HG02973 (cell line): Measurements from ENCODE around the gene CD300LF.

Experiments
- ATAC-seq: cut with Tn5 transposase; IDR thresholded peaks from one replicate; pipeline ENCODE4 v1.9.1; 2021; ENCODE audit warnings: moderate library complexity; ENCODE audit not compliant: unreplicated experiment

CD300LF gene

GRCh38 chr17:74746376-74746775 lies 33.7 kb upstream of the CD300LF start:
- ATAC-seq, result no peak

- ATAC-seq, result no peak
Observed at GRCh38 chr17:74745548-74746177, 32.9 kb upstream of the CD300LF start.

DNA sequence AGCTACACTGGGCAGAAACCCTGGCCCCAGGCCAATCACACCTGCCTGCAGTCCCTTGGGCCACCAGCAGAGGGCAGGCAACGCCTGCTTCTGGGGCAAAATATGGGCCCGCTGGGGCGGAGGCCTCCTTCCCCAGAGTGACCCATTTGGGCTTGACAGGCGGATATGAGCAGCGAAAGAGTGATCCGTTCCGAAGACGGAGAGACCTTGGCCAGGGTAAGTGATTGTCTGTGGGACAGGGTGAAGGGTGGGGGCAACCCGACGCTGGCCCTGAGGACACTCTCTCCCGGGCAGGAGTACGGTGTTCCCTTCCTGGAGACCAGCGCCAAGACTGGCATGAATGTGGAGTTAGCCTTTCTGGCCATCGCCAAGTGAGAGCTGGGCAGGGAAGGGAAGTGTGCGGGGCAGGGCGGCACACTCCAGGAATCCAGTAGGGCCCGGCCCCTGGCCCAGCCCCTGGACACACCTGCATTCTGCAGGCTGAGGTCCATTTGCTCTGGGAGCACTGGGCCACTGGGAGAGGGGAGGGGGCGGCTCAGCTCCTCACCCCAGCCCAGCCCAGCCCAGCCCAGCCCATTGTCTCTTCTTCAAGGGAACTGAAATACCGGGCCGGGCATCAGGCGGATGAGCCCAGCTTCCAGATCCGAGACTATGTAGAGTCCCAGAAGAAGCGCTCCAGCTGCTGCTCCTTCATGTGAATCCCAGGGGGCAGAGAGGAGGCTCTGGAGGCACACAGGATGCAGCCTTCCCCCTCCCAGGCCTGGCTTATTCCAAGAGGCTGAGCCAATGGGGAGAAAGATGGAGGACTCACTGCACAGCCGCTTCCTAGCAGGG lies 32.2 kb upstream of the CD300LF start:
- ATAC-seq, result no peak

DNA sequence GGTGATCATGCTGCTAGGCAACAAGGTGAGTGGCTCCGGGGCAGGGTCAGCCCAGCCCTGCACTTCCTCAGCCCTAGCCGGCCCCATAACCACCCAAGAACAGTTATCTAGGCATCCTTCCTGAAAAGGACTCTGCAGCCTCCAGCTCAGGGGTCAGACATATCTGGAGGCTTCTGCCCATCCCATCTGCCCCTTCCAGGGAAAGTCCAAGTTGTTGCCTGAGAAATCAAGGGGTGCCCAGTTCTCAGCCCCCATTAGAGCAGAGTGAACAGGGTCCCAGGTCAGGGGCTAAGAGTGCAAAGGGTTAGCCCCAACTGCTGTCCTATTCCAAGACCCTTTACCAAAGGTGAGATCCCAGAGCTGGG lies 31.6 kb upstream of the CD300LF start:
- ATAC-seq, result no peak

- no peak for ATAC-seq
Observed at GRCh38 chr17:74743755-74744154, 31.0 kb upstream of the CD300LF start.

DNA sequence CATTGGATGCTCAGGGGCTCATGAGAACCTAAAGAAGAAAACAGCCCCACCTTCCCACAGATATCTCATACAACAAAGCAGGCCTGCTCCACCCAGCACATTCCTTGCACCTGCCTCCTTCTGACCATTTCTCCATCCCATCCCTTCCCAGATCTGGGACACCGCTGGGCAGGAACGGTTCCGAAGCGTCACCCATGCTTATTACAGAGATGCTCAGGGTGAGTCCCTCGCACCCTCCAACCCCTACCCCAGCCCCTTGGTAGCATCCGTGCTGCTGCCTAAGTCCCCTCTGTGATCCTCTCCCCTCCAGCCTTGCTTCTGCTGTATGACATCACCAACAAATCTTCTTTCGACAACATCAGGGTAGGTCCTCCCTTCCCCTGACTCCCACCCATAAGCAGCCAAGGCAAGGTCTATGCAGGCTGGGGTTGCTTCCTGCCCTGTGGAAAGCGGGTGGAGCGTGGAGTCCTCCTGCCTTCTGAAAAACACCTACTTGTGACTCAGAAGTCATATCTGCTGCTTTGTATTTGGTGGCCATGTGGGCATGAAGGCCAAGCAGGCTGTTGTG lies 30.3 kb upstream of the CD300LF start:
- ATAC-seq, result no peak

GRCh38 chr17:74742153-74742515 lies 29.4 kb upstream of the CD300LF start:
- ATAC-seq, result no peak

- ATAC-seq, result no peak
Observed at GRCh38 chr17:74740641-74741387, 28.1 kb upstream of the CD300LF start.

GRCh38 chr17:74740173-74740572 lies 27.4 kb upstream of the CD300LF start:
- ATAC-seq, result no peak

DNA sequence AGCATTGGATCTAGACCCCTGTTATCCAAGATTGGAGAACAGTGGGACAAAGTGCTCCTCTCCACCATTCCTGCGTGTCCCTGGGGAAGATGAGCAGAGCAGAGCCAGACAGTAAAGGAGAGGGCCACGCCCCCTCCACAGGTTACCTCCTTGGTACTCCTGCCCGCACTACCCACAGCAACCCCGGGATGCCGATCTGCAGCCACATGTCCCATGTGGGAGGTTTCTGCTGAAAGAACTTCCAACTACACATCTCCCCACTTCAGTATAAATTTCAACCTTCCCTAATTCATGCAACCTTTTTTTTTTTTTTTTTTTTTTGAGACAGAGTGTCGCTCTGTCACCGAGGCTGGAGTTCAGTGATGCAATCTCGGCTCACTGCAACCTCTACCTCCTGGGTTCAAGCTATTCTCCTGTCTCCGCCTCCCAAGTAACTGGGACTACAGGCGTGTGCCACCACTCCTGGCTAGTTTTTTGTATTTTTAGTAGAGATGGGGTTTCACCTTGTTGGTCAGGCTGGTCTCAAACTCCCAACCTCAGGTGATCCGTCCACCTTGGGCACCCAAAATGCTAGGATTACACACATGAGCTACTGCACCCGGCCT lies 26.6 kb upstream of the CD300LF start:
- no peak for ATAC-seq

DNA sequence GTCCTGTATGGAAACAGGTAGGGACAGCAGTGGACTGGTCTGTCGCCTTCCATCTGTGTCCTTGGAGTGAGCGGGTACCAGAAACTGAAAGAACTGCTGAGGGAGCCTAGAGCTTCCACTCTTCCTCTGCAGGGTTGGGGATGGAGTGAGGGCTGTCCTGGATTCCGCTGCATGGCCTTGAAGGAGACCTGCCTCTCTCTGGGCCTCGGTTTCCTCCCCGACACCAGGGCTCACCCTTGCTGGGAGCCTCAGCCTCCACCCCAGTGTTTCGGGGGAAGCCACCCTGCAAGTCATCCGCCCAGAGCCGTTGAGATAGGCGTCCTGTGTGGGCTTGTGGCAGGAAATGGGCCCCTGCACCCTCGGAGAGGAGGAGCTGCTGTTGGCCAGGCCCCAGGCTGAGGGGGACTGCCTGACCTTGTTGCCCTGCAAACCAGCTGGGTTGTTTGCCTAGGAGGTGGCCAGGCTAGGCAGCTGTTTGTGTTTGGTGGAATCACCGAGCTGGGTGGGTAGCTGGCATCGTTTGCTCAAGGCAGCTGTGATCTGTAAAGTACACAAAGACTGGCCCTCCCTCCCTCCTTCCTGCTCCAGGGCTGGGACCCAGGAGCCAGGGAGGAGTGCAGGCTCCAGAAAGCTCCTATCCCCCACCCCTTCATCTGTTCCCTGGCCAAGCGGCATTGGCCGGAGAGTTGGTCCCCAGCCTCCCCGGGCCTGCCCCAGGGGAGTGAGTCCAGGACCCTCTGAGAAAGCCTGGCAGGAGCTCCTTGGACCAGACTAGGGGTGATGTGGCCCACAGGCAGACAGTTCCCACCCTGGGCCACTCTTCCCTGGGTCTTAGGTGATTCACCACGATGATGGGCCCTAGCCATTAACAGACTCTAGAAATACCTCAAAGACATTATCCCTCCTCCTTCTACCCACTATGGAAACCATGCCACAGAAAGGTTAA lies 25.6 kb upstream of the CD300LF start:
- no peak for ATAC-seq

- no peak for ATAC-seq
Observed at GRCh38 chr17:74737299-74738050, 24.8 kb upstream of the CD300LF start.

- ATAC-seq, result peak; percentile 34
Observed at GRCh38 chr17:74736513-74737298, 24.0 kb upstream of the CD300LF start, which contains the start of gene RAB37. Gene RAB37, plus strand, starts transcription at chr17:74737256. Its CDS starts 17 bp downstream, at chr17:74737273.

- ATAC-seq, result no peak
Observed at GRCh38 chr17:74734256-74734655, 21.5 kb upstream of the CD300LF start.

GRCh38 chr17:74733365-74734122 lies 20.8 kb upstream of the CD300LF start:
- no peak for ATAC-seq

DNA sequence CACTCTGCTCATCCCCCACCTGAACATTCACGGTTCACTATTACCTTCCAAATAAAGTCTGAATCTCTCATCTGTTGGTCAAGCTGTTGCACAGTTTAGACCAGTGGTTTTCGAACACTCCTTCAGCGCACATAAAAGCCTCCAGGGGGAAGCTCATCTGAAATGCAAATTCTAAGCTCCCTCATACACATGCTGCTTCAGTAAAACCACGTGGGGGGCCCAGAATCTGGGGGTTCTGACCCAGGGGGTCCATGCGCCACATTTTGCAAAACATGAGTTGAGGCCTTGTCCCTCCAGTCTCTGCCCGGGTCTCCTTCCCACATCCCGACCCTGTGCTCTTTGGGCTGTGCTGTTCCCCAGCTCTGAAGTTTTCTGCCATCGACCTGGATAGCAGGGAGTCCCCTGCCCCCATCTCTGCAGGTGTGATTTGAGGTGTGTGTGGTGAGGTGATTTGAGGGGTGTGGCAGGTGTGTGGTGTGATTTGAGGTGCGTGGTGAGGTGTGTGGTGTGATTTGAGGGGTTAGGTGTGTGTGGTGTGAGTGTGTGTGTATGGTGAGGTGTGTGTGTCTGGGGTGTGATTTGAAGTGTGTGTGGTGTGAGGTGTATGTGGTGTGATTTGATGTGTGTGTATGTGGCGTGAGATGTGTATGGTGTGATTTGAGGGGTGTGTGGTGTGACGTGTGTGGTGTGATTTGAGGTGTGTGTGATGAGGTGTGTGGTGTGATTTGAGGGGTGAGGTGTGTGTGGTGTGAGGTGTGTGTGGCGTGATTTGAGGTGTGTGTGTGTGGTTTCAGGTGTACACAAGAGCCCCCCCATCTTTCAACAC lies 19.5 kb upstream of the CD300LF start:
- no peak for ATAC-seq

GRCh38 chr17:74731347-74731605 lies 18.6 kb upstream of the CD300LF start:
- no peak for ATAC-seq
